Tibial artery (tissue), 4 donors: Measurements from ENCODE around the gene BTBD6.
A peak's percentile ranks its signal among the peaks of the same experiment; 100 is the strongest.

Experiments
- DNase-seq, 2 donors: peaks; one replicate each; pipeline ENCODE4 v3.0.0-alpha.2; 2019
- H3K27ac ChIP-seq, 2 donors: fragments of 200-600 bp; sonication (generic) in 1 of 2; 1 replicate in 1 of 2; 2 replicates in 1 of 2; pipeline ENCODE4 v1.5.1; 2018 to 2019; ENCODE audit warnings: mild to moderate bottlenecking in 1 of 2
- H3K27me3 ChIP-seq, 2 donors: fragments of 200-600 bp; sonication (generic) in 1 of 2; one replicate each; pipeline versions ENCODE4 v1.5.1 to v1.6.0; 2016 to 2019
- H3K36me3 ChIP-seq, 3 donors: fragments of 200-600 bp; sonication (generic) in 2 of 3; one replicate each; pipeline ENCODE4 v1.5.1; 2016 to 2019; ENCODE audit warnings: mild to moderate bottlenecking in 2 of 3
- H3K4me1 ChIP-seq, 4 donors: fragments of 200-600 bp; sonication (generic) in 2 of 4; 1 replicate in 3 of 4; 2 replicates in 1 of 4; pipeline ENCODE4 v1.5.1; 2016 to 2019
- H3K4me3 ChIP-seq, 2 donors: fragments of 200-600 bp; sonication (generic) in 1 of 2; 1 replicate in 1 of 2; 2 replicates in 1 of 2; pipeline ENCODE4 v1.5.1; 2018 to 2019; ENCODE audit warnings: mild to moderate bottlenecking in 2 of 2
- H3K9me3 ChIP-seq, 3 donors: fragments of 200-600 bp; sonication (generic) in 1 of 3; one replicate each; pipeline ENCODE4 v1.5.1; 2016 to 2019
- CTCF ChIP-seq, 2 experiments: fragments of 200-600 bp in 1 of 2; fragments of 450-650 bp in 1 of 2; IDR thresholded peaks; one replicate each; pipeline ENCODE4 v1.5.1; 2017 to 2019; ENCODE audit warnings: antibody characterized with exemption in 2 of 2, mild to moderate bottlenecking in 1 of 2, moderate library complexity in 1 of 2
- intact Hi-C: fragments of 100-400 bp; cut with DNase I; formaldehyde crosslinking; loops from one replicate; pipeline ENCODE4 v1.15.0; 2023; ENCODE audit warnings: low total_unique reads

Gene BTBD6

DNA sequence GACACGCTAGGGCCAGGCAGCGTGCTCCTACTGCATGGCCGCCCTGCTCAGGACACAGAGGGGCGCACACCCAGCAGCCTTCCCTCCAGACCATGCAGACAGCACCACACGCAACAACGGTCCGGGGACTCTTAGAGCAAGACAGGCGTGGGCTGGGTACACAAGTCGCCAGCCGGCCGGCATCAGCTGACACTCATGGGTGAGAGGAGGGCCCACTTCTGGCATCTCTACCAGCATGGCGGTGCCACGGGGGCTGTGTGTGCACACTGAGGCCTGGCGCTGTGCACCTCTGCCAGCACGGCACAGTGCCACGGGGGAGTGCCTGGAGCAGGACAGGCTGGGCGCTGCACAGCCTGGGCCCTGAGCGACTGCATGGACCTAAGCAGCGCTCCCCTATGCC, 6.7 kb upstream of the BTBD6 start:
- H3K4me1 ChIP-seq, result no peaks in the 10 kb centered on the region
- TF ChIP-seq CTCF (IDR thresholded peaks at IDR 0.05), result no peak
- H3K27ac ChIP-seq, result no peak overlapping the region
- no peak for DNase-seq
- intact Hi-C loops, result no loop called here
- no peaks in the 10 kb centered on the region for H3K9me3 ChIP-seq
- H3K4me3 ChIP-seq, result no peak overlapping the region
- H3K27me3 ChIP-seq, result no peaks in the 10 kb centered on the region
- peaks cover 0 to 14% (median 8%) of the 10 kb centered on the region in 3 donors for H3K36me3 ChIP-seq

GRCh38 chr14:105244334-105244733, 4.0 kb upstream of the BTBD6 start:
- Histone ChIP-seq H3K36me3 (peaks cover 0 to 14% (median 8%) of the 10 kb centered on the region in 3 donors), H3K4me1 (peaks cover 5 to 12% (median 9%) of the 10 kb centered on the region in 4 donors), H3K27ac (no peak overlapping the region), H3K4me3 (no peak overlapping the region), H3K9me3 (no peaks in the 10 kb centered on the region), H3K27me3 (no peaks in the 10 kb centered on the region)
- no peak for TF ChIP-seq CTCF (IDR thresholded peaks at IDR 0.05)
- DNase-seq, result no peak
- intact Hi-C loops, result no loop called here

- intact Hi-C loops, result no loop called here
- peaks cover 7 to 26% (median 25%) of the 10 kb centered on the region in 3 donors for H3K36me3 ChIP-seq
These were observed 1.3 kb upstream of the BTBD6 start for GRCh38 chr14:105247026-105247425.

DNA sequence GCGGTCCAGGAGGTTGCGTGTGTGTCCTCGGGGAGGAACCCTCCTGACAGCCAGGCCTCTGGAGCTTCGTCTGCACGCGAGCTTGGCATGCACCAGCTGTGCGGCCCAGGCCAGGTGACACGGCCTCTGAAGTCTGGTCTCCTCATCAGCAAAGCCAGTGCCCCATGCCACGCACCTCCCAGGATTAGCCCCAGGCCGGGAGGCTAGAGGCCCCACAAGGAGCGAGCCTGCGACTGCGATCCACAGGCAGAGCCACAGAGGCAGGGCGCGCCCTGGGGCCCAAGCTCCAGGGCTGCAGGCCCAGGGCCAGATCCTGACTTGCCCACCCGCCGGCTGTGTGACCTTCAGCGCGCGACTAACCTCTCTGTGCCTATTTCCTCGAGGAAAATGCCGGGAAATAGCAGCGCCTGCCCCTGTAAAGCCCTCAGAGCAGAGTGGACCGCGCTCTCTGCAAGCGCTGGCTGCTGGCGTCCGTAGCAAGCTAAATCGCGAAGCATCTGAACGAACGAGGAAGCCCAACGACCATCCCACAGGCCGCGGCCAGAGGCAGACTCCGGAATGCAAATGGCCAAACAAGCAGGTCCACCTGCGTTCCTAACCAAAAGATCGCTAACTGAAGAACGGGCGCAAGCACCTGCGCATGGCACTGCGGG, 492 bp upstream of the BTBD6 start:
- H3K27ac ChIP-seq, result peak overlapping the region; percentile 78 to 88
- DNase-seq, result no peak
- peaks cover 5 to 20% (median 14%) of the 10 kb centered on the region in 4 donors for H3K4me1 ChIP-seq
- intact Hi-C loops, result no loop called here
- no peaks in the 10 kb centered on the region for H3K9me3 ChIP-seq
- TF ChIP-seq CTCF (IDR thresholded peaks at IDR 0.05), result no peak
- H3K4me3 ChIP-seq, result peak overlapping the region; percentile 71 to 74
- no peaks in the 10 kb centered on the region for H3K27me3 ChIP-seq
- H3K36me3 ChIP-seq, result peaks cover 11 to 34% (median 30%) of the 10 kb centered on the region in 3 donors

More at GRCh38 chr14:105247026-105247425, 1.3 kb upstream of the BTBD6 start:
- no peak for TF ChIP-seq CTCF (IDR thresholded peaks at IDR 0.05)
- no peak overlapping the region for H3K27ac ChIP-seq
- H3K4me3 ChIP-seq, result no peak overlapping the region
- no peaks in the 10 kb centered on the region for H3K27me3 ChIP-seq
- H3K9me3 ChIP-seq, result no peaks in the 10 kb centered on the region
- H3K4me1 ChIP-seq, result peaks cover 5 to 20% (median 14%) of the 10 kb centered on the region in 4 donors
- no peak for DNase-seq

DNA sequence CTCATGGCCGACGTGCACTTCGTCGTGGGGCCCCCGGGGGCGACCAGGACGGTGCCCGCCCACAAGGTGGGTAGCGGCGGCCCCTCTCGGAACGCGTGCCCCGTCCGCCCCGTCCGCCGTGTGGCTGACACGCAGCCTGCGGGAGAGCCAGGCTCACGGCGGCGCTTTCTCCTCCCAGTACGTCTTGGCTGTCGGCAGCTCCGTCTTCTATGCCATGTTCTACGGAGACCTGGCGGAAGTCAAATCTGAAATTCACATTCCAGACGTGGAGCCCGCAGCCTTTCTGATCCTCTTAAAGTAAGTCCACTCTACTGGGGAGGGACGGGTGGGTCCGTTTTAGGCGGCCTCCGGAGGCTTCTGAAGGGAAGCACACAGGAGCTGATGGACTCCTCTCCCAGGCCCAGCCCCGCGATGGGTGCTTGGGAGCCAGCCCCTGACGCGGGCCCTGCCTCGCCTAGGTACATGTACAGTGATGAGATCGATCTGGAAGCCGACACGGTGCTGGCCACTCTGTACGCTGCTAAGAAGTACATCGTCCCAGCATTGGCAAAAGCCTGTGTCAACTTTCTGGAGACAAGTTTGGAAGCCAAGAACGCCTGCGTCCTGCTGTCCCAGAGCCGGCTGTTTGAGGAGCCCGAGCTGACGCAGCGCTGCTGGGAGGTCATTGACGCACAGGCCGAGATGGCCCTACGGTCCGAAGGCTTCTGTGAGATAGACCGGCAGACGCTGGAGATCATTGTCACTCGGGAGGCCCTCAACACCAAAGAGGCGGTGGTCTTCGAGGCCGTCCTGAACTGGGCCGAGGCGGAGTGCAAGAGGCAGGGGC, 1.1 kb downstream of the BTBD6 start:
- TF ChIP-seq CTCF (IDR thresholded peaks at IDR 0.05), result no peak
- peak overlapping the region; percentile 71 to 74 for H3K4me3 ChIP-seq
- H3K27ac ChIP-seq, result peak overlapping the region; percentile 81 to 88
- no peaks in the 10 kb centered on the region for H3K9me3 ChIP-seq
- no peak for DNase-seq
- peaks cover 11 to 47% (median 43%) of the 10 kb centered on the region in 3 donors for H3K36me3 ChIP-seq
- H3K27me3 ChIP-seq, result no peaks in the 10 kb centered on the region
- intact Hi-C loops, result loop anchor here (10.0 kb wide), 1 partner anchor 65 kb away; the partner anchor contains the start of gene PACS2
- H3K4me1 ChIP-seq, result peaks cover 5 to 20% (median 14%) of the 10 kb centered on the region in 4 donors
